ENCODE data around the gene CFAP206.

Gene CFAP206

GRCh38 chr6:87504441-87504840 is 96.7 kb downstream of the CFAP206 start:
- Histone ChIP-seq H3K4me1 (ENCODE audit: insufficient read depth, low read length) (no peaks in the 10 kb centered on the region), H3K27me3 (ENCODE audit: insufficient read depth, low read length) (no peaks in the 10 kb centered on the region), H3K9me3 (ENCODE audit: low read length) (no peaks in the 10 kb centered on the region), H3K36me3 (ENCODE audit: insufficient read depth, low read length) (peaks cover 32% of the 10 kb centered on the region), H3K4me3 (ENCODE audit: low read length) (no peak overlapping the region), H2AFZ (ENCODE audit: low read depth, low read length) (no peak overlapping the region)

Data from neuron (in vitro differentiated cells).